G401.6 (cell line): Measurements from ENCODE around the gene EDDM3A.

Experiments
- FAIRE-seq: peaks from 2 replicates; lab custom pipeline; 2012; peaks lifted over from hg19 to GRCh38; lab: Jason Lieb, UNC

EDDM3A gene

GRCh38 chr14:20789230-20789813, 43.6 kb downstream of the EDDM3A start:
- FAIRE-seq: no peak

GRCh38 chr14:20790464-20791116, 44.9 kb downstream of the EDDM3A start:
- no peak for FAIRE-seq

DNA sequence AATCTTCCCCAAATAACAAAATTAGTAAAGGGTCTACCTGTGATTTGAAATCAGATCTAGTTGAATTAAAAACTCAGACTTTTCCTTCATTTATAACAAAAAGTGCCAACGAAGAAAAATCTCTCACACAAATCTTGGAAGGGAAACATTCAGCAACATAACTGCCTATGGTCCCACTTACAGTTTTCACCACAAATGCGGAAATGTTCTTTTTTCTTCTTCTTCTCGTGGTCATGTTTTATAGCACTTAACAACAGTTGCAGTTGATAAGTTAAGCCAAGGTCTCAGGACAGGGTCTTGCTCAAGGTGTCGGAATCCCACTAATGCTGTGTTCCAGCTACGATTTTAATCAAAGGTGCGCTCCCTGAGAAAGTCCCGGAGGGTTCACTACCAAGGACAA, 45.5 kb downstream of the EDDM3A start:
- no peak for FAIRE-seq

DNA sequence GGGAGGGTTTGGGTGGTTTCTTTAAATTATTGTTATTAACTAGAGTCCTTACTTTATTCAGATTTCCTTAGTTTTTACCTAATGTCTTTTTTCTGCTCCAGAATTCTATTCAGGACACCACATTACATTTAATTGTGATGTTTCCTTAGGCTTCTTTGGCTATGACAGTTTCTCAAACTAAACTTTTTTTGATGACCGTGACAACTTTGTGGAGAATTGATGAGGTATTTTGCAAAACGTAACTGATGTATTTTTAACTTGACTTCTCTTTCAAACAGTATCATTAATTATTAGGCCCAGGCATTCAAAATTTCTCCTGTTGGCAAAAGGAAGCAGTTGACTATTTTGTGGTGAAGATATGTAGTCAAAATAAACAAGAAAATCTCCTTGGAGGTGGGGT, 45.9 kb downstream of the EDDM3A start:
- FAIRE-seq: no peak

DNA sequence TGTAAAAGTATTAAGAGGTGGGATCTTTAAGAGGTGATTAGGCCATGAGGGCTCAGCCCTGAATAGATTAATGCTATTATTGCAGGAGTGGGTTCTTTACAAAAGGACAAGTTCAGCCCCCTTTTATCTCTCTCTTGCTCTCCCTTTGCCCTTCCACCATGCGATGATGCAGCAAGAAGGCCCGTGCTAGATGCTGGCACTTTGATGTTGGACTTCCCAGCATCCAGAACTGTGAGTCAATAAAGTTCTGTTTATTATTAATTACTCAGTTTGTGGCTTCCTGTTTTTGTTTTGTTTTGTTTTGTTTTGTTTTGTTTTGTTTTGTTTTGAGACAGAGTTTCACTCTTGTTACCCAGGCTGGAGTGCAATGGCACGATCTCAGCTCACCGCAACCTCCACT, 46.9 kb downstream of the EDDM3A start:
- FAIRE-seq: no peak

DNA sequence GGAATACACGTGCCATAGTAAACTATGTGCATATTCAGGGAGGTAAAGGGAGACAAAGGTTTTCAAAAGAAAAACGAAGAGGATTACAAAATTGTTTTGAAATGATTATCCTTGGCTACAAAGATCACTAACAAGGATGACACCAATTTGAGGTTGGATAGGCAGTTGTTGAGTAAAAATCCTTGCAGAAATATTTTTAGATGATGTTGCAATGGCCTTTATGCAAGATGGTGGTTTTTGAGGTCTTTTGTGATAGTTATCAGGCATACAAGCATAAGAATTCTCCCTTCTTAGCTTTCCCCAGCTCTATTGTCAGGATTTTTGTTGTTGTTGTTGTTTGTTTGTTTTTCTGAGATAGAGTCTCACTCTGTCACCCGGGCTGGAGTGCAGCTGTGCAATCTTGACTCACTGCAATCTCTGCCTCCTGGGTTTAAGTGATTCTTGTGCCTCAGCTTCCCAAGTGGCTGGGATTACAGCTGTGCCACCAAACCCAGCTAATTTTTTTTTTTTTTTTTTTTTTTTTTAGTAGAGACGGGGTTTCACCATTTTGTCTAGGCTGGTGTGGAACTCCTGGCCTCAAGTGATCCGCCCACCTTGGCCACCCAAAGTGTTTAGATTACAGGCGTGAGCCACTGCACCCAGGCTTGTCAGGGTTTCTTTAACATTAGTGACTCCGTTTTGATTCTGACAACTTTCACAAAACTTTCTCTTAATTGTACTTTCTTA, 49.1 kb downstream of the EDDM3A start:
- FAIRE-seq: no peak

DNA sequence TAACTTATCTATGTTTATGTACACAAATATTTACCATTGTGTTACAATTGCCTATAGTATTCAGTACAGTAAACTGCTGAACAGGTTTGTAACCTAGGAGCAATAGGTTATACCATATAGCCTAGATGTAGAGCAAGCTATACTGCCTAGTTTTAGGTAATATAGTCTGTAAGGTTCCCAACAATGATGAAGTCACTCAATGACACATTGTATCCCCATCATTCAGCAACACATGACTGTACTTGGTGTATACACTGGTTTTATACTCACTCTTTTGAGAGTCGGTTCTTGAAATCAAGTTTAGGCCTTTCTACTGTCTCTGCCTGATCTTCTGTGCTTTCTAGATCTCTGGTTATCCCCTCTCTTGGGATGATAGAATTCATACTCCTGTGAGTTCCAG, 51.5 kb downstream of the EDDM3A start:
- FAIRE-seq: no peak
